ENCODE results near the gene SOX6. TPM values are rescaled to one million over a fixed set of nuclear protein-coding genes. Genes with fewer than 3 reads are reported as not detected.

Gene SOX6
- polyA plus RNA-seq, 1 donor (not counting 4 experiments of a cell fraction or from before 2014, with no cell fraction given) = 6.0 TPM

GRCh38 chr11:16296273-16296672, 60.1 kb downstream of the SOX6 start:
- H4K20me1 ChIP-seq (ENCODE audit: control insufficient read depth, extremely low read depth, insufficient read depth, low read length) = no peaks in the 10 kb centered on the region
- TF ChIP-seq, protein P1, sequence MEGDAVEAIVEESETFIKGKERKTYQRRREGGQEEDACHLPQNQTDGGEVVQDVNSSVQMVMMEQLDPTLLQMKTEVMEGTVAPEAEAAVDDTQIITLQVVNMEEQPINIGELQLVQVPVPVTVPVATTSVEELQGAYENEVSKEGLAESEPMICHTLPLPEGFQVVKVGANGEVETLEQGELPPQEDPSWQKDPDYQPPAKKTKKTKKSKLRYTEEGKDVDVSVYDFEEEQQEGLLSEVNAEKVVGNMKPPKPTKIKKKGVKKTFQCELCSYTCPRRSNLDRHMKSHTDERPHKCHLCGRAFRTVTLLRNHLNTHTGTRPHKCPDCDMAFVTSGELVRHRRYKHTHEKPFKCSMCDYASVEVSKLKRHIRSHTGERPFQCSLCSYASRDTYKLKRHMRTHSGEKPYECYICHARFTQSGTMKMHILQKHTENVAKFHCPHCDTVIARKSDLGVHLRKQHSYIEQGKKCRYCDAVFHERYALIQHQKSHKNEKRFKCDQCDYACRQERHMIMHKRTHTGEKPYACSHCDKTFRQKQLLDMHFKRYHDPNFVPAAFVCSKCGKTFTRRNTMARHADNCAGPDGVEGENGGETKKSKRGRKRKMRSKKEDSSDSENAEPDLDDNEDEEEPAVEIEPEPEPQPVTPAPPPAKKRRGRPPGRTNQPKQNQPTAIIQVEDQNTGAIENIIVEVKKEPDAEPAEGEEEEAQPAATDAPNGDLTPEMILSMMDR (optimal IDR thresholded peaks at IDR 0.05 in 1 of 3, IDR thresholded peaks at IDR 0.05 in 1 of 3, conservative IDR thresholded peaks at IDR 0.05 in 1 of 3; ENCODE audit: extremely low read depth in 1 of 3, insufficient read depth in 2 of 3, low read length in 3 of 3) = no peak
- no peak for TF ChIP-seq EZH2 (IDR thresholded peaks at IDR 0.05; ENCODE audit: low read length)
- H3K9me3 ChIP-seq (ENCODE audit: control insufficient read depth, low read depth, low read length) = no peaks in the 10 kb centered on the region
- no peaks in the 10 kb centered on the region for H3K79me2 ChIP-seq (ENCODE audit: control insufficient read depth, insufficient read depth, low read length)
- DNase-seq (ENCODE audit: low read depth, low spot score) (no peak), FAIRE-seq (no peak)
- H3K9ac ChIP-seq (ENCODE audit: control insufficient read depth, extremely low read depth, insufficient read depth, low read length) = no peak overlapping the region
- dilution Hi-C loops (cut with MboI; ENCODE audit: extremely low pct_ligation_motif_present, low sequenced_read_pairs) = no loop called here
- no peak overlapping the region for H3K4me3 ChIP-seq (ENCODE audit: control insufficient read depth in 2 of 3, extremely low read depth in 1 of 3, insufficient read depth in 2 of 3, low read depth in 1 of 3, low read length in 3 of 3)
- no peaks in the 10 kb centered on the region for H3K36me3 ChIP-seq (ENCODE audit: control insufficient read depth in 2 of 2, extremely low read depth in 1 of 2, insufficient read depth in 2 of 2, low read length in 2 of 2)
- H3K4me1 ChIP-seq (ENCODE audit: control insufficient read depth, extremely low read depth, insufficient read depth, low read length) = no peaks in the 10 kb centered on the region
- no peaks in the 10 kb centered on the region for H3K27me3 ChIP-seq (ENCODE audit: control insufficient read depth, extremely low read depth, insufficient read depth, low read length)
- no peaks in the 10 kb centered on the region for H3K9me1 ChIP-seq (ENCODE audit: control insufficient read depth, extremely low read depth, insufficient read depth, low read length)
- H3K27ac ChIP-seq (ENCODE audit: control insufficient read depth, insufficient read depth, low read length) = no peak overlapping the region
- no peak overlapping the region for H3K4me2 ChIP-seq (ENCODE audit: control insufficient read depth, extremely low read depth, insufficient read depth, low read depth, low read length)
- H2AFZ ChIP-seq (ENCODE audit: control insufficient read depth, low read length) = no peak overlapping the region

DNA sequence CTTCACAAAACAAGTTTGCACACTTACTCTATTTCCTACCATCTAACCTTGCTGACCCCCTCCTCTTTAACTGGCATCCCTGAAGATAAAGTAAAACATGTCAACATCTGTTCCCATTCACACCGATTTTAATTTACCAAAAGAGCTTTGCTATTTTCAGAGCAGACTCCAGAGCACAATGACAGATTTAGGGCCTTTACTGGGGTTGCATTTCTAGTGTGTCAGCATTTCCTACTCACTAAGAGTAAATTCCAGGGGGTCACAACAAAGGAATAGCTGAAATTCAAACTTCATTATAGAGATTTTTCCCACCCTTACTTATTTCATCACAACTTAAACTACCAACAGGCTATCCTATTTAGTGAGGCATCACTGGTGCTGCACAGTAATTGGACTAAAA, 60.8 kb downstream of the SOX6 start:
- Histone ChIP-seq H4K20me1 (ENCODE audit: control insufficient read depth, extremely low read depth, insufficient read depth, low read length) (no peaks in the 10 kb centered on the region), H3K4me2 (ENCODE audit: control insufficient read depth, extremely low read depth, insufficient read depth, low read depth, low read length) (no peak overlapping the region), H2AFZ (ENCODE audit: control insufficient read depth, low read length) (no peak overlapping the region), H3K79me2 (ENCODE audit: control insufficient read depth, insufficient read depth, low read length) (no peaks in the 10 kb centered on the region), H3K9me1 (ENCODE audit: control insufficient read depth, extremely low read depth, insufficient read depth, low read length) (no peaks in the 10 kb centered on the region), H3K36me3 (ENCODE audit: control insufficient read depth in 2 of 2, extremely low read depth in 1 of 2, insufficient read depth in 2 of 2, low read length in 2 of 2) (no peaks in the 10 kb centered on the region), H3K9me3 (ENCODE audit: control insufficient read depth, low read depth, low read length) (no peaks in the 10 kb centered on the region), H3K9ac (ENCODE audit: control insufficient read depth, extremely low read depth, insufficient read depth, low read length) (no peak overlapping the region), H3K27me3 (ENCODE audit: control insufficient read depth, extremely low read depth, insufficient read depth, low read length) (no peaks in the 10 kb centered on the region), H3K27ac (ENCODE audit: control insufficient read depth, insufficient read depth, low read length) (no peak overlapping the region), H3K4me1 (ENCODE audit: control insufficient read depth, extremely low read depth, insufficient read depth, low read length) (no peaks in the 10 kb centered on the region), H3K4me3 (ENCODE audit: control insufficient read depth in 2 of 3, extremely low read depth in 1 of 3, insufficient read depth in 2 of 3, low read depth in 1 of 3, low read length in 3 of 3) (no peak overlapping the region)
- dilution Hi-C loops (cut with MboI; ENCODE audit: extremely low pct_ligation_motif_present, low sequenced_read_pairs) = no loop called here
- FAIRE-seq (no peak), DNase-seq (ENCODE audit: low read depth, low spot score) (no peak)
- TF ChIP-seq, protein P1 (optimal IDR thresholded peaks at IDR 0.05 in 1 of 3, IDR thresholded peaks at IDR 0.05 in 1 of 3, conservative IDR thresholded peaks at IDR 0.05 in 1 of 3; ENCODE audit: extremely low read depth in 1 of 3, insufficient read depth in 2 of 3, low read length in 3 of 3) = no peak
- no peak for TF ChIP-seq EZH2 (IDR thresholded peaks at IDR 0.05; ENCODE audit: low read length)

All from keratinocyte (primary cell).